ENCODE measurements around the gene MYORG. TPM values are rescaled to one million over a fixed set of nuclear protein-coding genes. Genes with fewer than 3 reads are reported as not detected.

The MYORG gene
- total and polyA plus RNA-seq, 2 experiments from 2014 or later, result 23.4 to 32.2 TPM

GRCh38 chr9:34349324-34349723 lies 27.4 kb downstream of the MYORG start:
- no peaks in the 10 kb centered on the region for H3K9me3 ChIP-seq (ENCODE audit: low read depth)
- H3K4me2 ChIP-seq, result no peak overlapping the region
- WGBS (ENCODE audit: low lambda C conversion rate, missing lambda C conversion rate), result 84% methylated on average over 3 of the region's 3 CpGs
- no peaks in the 10 kb centered on the region for H3K79me2 ChIP-seq
- no peaks in the 10 kb centered on the region for H3K9me2 ChIP-seq (replicated peaks; ENCODE audit: insufficient read depth)
- DNase-seq (ENCODE audit: low spot score), result no peak
- no peak overlapping the region for H3K27ac ChIP-seq
- H2AFZ ChIP-seq, result no peak overlapping the region
- no peaks in the 10 kb centered on the region for H3K27me3 ChIP-seq
- H3K36me3 ChIP-seq (replicated peaks; ENCODE audit: insufficient read depth, low read depth), result no peaks in the 10 kb centered on the region
- peaks cover 15% of the 10 kb centered on the region for H3K4me1 ChIP-seq (ENCODE audit: insufficient read depth)
- no peaks in the 10 kb centered on the region for H4K20me1 ChIP-seq (ENCODE audit: insufficient read depth, poor library complexity, severe bottlenecking)
- H3K4me3 ChIP-seq, result no peak overlapping the region
- TF ChIP-seq EZH2phosphoT487 (IDR thresholded peaks at IDR 0.05; ENCODE audit: low read depth, severe bottlenecking, unreplicated experiment) (no peak), CTCF (IDR thresholded peaks at IDR 0.05; ENCODE audit: poor library complexity) (no peak), EZH2 (IDR thresholded peaks at IDR 0.05; ENCODE audit: borderline replicate concordance) (no peak)

GRCh38 chr9:34347800-34348158 lies 28.9 kb downstream of the MYORG start:
- TF ChIP-seq EZH2phosphoT487 (IDR thresholded peaks at IDR 0.05; ENCODE audit: low read depth, severe bottlenecking, unreplicated experiment) (no peak), EZH2 (IDR thresholded peaks at IDR 0.05; ENCODE audit: borderline replicate concordance) (no peak), CTCF (IDR thresholded peaks at IDR 0.05; ENCODE audit: poor library complexity) (no peak)
- Histone ChIP-seq H3K36me3 (replicated peaks; ENCODE audit: insufficient read depth, low read depth) (no peaks in the 10 kb centered on the region), H3K9me3 (ENCODE audit: low read depth) (no peaks in the 10 kb centered on the region), H3K4me2 (no peak overlapping the region), H3K27ac (no peak overlapping the region), H3K27me3 (no peaks in the 10 kb centered on the region), H3K4me3 (no peak overlapping the region), H3K4me1 (ENCODE audit: insufficient read depth) (peaks cover 15% of the 10 kb centered on the region), H3K79me2 (no peaks in the 10 kb centered on the region), H2AFZ (no peak overlapping the region), H4K20me1 (ENCODE audit: insufficient read depth, poor library complexity, severe bottlenecking) (no peaks in the 10 kb centered on the region), H3K9me2 (replicated peaks; ENCODE audit: insufficient read depth) (no peaks in the 10 kb centered on the region)
- no peak for DNase-seq (ENCODE audit: low spot score)

- DNase-seq (ENCODE audit: low spot score), result no peak
- Histone ChIP-seq H3K36me3 (replicated peaks; ENCODE audit: insufficient read depth, low read depth) (no peaks in the 10 kb centered on the region), H3K4me3 (no peak overlapping the region), H4K20me1 (ENCODE audit: insufficient read depth, poor library complexity, severe bottlenecking) (no peaks in the 10 kb centered on the region), H3K27me3 (no peaks in the 10 kb centered on the region), H3K79me2 (no peaks in the 10 kb centered on the region), H3K9me2 (replicated peaks; ENCODE audit: insufficient read depth) (no peaks in the 10 kb centered on the region), H3K27ac (no peak overlapping the region), H3K4me1 (ENCODE audit: insufficient read depth) (peaks cover 15% of the 10 kb centered on the region), H3K4me2 (no peak overlapping the region), H3K9me3 (ENCODE audit: low read depth) (no peaks in the 10 kb centered on the region), H2AFZ (no peak overlapping the region)
- TF ChIP-seq CTCF (IDR thresholded peaks at IDR 0.05; ENCODE audit: poor library complexity) (no peak), EZH2phosphoT487 (IDR thresholded peaks at IDR 0.05; ENCODE audit: low read depth, severe bottlenecking, unreplicated experiment) (no peak)
- 86% methylated on average over 15 of the region's 15 CpGs for WGBS (ENCODE audit: low lambda C conversion rate, missing lambda C conversion rate)
These were observed 29.6 kb downstream of the MYORG start for GRCh38 chr9:34346873-34347799.
